AG04450 (cell line): ENCODE results near the gene INPP5B. TPM values are rescaled to one million over a fixed set of nuclear protein-coding genes. Genes with fewer than 3 reads are reported as not detected.
"Not testable (repeated sequence)": the region's sequence is repeated elsewhere in the genome, so short reads cannot be mapped to it uniquely, and the experiment has no call there.

Experiments used
- CTCF ChIA-PET: fragments of 300-600, 350-600 bp; formaldehyde crosslinking; extraction: SDS; loops from one replicate; lab custom pipeline; 2022; ENCODE audit warnings: antibody characterized with exemption, inconsistent platforms; lab: Charles Lee
- POLR2A ChIA-PET: fragments of 350-600 bp; formaldehyde crosslinking; extraction: SDS; loops from one replicate; lab custom pipeline; 2021; ENCODE audit warnings: antibody characterized with exemption, inconsistent platforms; lab: Yijun Ruan, JAX
- DNase-seq: peaks from one replicate; pipeline ENCODE4 v3.0.0-alpha.2; 2011; ENCODE audit warnings: low read depth, low spot score
- H3K27ac ChIP-seq: one replicate; pipeline ENCODE4 v1.5.1; 2012; ENCODE audit warnings: low read depth, low read length, control low read depth
- H3K27me3 ChIP-seq: one replicate; pipeline ENCODE4 v1.6.0; 2012; ENCODE audit warnings: low read length; ENCODE audit not compliant: control insufficient read depth, insufficient read depth
- H3K4me3 ChIP-seq: 2 replicates; pipeline ENCODE4 v1.5.1; 2011; ENCODE audit warnings: mild to moderate bottlenecking, low read depth, low read length, control low read depth
- H3K9me3 ChIP-seq: 2 replicates; pipeline ENCODE4 v1.5.1; 2012; ENCODE audit warnings: low read length; ENCODE audit not compliant: control insufficient read depth, insufficient read depth
- polyA plus RNA-seq: library from polyadenylated mRNA; depleted of rRNA; stranded (reverse); fragments of >200 nt; gene quantifications from 2 replicates; pipeline ENCODE4 v1.2.3, GENCODE V29; 2011
- TF ChIP-seq, protein P1 (sequence below): IDR thresholded peaks from 2 replicates; pipeline ENCODE4 v1.5.1; 2011; ENCODE audit warnings: low read depth, low read length, control low read depth, inconsistent platforms

Gene INPP5B
- polyA plus RNA-seq, 1 experiment = 21.9 TPM

DNA sequence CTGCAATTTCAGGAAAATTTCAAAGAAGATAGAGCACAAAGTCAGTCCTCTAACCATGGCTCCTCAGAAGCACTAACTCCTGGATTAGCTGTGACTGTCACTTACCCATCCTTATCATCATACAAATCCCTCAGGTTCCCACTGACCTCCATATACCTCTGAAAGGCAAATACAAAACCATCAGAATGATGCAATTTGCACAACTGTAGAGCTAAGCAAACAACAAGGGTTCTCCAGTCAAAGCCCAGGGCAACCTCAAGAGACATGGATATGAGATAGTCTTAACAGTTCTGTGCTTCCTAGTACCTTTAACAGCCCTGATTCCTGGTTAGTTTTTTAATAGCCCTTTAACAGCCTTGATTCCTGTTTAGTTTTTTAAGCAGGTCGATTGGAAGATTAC, 40.8 kb upstream of the INPP5B start:
- Histone ChIP-seq H3K27me3 (no peaks in the 10 kb centered on the region), H3K9me3 (no peaks in the 10 kb centered on the region), H3K4me3 (no peak overlapping the region), H3K27ac (no peak overlapping the region)
- POLR2A ChIA-PET = no interaction called here
- TF ChIP-seq, protein P1, sequence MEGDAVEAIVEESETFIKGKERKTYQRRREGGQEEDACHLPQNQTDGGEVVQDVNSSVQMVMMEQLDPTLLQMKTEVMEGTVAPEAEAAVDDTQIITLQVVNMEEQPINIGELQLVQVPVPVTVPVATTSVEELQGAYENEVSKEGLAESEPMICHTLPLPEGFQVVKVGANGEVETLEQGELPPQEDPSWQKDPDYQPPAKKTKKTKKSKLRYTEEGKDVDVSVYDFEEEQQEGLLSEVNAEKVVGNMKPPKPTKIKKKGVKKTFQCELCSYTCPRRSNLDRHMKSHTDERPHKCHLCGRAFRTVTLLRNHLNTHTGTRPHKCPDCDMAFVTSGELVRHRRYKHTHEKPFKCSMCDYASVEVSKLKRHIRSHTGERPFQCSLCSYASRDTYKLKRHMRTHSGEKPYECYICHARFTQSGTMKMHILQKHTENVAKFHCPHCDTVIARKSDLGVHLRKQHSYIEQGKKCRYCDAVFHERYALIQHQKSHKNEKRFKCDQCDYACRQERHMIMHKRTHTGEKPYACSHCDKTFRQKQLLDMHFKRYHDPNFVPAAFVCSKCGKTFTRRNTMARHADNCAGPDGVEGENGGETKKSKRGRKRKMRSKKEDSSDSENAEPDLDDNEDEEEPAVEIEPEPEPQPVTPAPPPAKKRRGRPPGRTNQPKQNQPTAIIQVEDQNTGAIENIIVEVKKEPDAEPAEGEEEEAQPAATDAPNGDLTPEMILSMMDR = no peak
- CTCF ChIA-PET = interaction anchor here (0.8 to 1.5 kb wide), 4 partner anchors 12 to 128 kb away, joined by 3 to 7 read pairs (median 5); no protein-coding TSS in a partner anchor
- DNase-seq = no peak

DNA sequence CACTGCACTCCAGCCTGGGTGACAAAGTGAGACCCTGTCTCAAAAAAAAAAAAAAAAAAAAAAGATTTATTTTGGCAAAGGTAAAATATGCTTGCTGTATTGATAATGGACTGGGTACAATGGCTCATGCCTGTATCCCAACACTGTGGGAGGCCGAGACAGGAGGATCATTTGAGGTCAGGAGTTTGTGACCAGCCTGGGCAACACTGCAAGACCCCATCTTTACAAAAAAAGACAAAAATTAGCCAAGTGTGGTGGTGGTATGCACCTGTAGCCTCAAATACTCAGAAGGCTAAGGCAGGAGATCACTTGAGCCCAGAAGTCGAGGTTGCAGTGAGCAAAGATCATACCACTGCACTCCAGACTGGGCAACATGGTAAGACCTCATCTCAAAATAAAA, 36.7 kb upstream of the INPP5B start:
- CTCF ChIA-PET = interaction anchor here (0.7 kb wide), 1 partner anchor 1430 kb away, joined by 6 read pairs; no protein-coding TSS in a partner anchor

DNA sequence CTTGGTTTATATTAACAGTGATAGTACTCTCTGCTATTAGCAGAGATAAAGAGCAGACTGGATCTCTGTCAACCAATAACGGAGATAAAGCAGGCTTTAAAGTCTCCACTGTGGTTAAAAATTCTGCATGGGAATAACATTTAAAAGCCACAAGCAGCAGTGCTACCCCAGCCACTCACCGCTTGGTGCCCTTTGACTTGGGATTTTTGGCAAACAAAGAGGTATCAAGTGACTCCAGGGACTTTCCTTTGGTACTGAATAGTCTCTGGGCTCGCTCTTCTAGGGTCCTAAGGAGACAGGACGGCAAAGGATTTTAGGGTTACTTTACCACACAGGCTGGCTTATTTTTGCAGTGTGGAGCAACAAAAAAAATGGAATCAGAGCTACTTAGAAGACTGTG, 31.7 kb upstream of the INPP5B start:
- no peak overlapping the region for H3K27ac ChIP-seq
- POLR2A ChIA-PET = interaction anchor here (1.0 kb wide), 1 partner anchor 91 kb away, joined by 3 read pairs; no protein-coding TSS in a partner anchor
- TF ChIP-seq, protein P1 = no peak

More for the DNA sequence above, 36.7 kb upstream of the INPP5B start:
- POLR2A ChIA-PET = no interaction called here
- H3K27me3 ChIP-seq = no peaks in the 10 kb centered on the region
- no peaks in the 10 kb centered on the region for H3K9me3 ChIP-seq
- no peak for DNase-seq
- H3K27ac ChIP-seq = no peak overlapping the region
- no peak overlapping the region for H3K4me3 ChIP-seq
- TF ChIP-seq, protein P1 = no peak

DNA sequence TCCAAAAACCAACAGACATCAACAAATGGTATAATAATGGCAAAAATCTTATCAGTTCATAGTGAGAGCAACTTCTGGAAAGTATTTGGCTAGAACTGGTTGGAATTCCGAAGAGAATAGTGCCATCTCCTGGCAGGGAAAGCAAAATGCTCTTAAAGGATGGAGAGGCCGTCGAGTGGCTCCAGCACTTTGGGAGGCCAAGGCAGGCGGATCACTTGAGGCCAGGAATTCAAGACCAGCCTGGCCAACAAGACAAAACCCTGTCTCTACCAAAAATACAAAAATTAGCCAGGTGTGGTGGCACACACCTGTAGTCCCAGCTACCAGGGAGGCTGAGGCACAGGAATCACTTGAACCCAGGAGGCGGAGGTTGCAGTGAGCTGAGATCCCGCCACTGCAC, 28.2 kb upstream of the INPP5B start:
- TF ChIP-seq, protein P1 = peak; percentile 69
- H3K27me3 ChIP-seq, H3K4me3 ChIP-seq, DNase-seq, H3K27ac ChIP-seq, H3K9me3 ChIP-seq: not testable (repeated sequence)
- ChIA-PET CTCF (interaction anchor here (0.6 to 2.5 kb wide), 10 partner anchors 9 to 115 kb away, joined by 3 to 14 read pairs (median 4); partner anchors contain the start of genes MTF1 and SF3A3), POLR2A (interaction anchor here (0.7 kb wide), 1 partner anchor 289 kb away, joined by 3 read pairs; no protein-coding TSS in a partner anchor)

More for the DNA sequence above, 31.7 kb upstream of the INPP5B start:
- CTCF ChIA-PET = interaction anchor here (0.6 to 1.3 kb wide), 4 partner anchors 12 to 440 kb away, joined by 3 to 10 read pairs (median 4); no protein-coding TSS in a partner anchor
- Histone ChIP-seq H3K27me3 (no peaks in the 10 kb centered on the region), H3K4me3 (no peak overlapping the region), H3K9me3 (no peaks in the 10 kb centered on the region)
- DNase-seq = no peak

DNA sequence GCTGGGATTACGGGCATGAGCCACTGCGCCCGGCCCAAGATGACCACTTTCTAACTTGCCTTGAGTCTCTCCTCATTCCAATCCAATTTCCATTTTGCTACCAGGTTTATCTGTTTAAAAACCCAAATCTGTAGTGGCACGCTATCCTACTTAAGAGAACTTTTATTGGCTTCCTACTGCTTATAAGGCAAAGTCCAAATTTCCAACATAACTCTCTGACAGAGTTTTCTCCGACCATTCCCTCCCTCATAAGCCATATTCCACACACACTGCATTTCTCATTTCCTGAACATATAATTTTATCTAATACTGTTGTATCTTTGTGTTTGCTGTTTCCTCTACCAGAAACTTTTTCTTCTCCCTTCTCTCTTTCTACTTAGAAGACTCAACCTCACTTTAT, 27.7 kb upstream of the INPP5B start:
- Histone ChIP-seq H3K27me3 (no peaks in the 10 kb centered on the region), H3K27ac (no peak overlapping the region), H3K4me3 (no peak overlapping the region), H3K9me3 (no peaks in the 10 kb centered on the region)
- POLR2A ChIA-PET = interaction anchor here (0.6 to 0.7 kb wide), 2 partner anchors 26 to 175 kb away, joined by 3 read pairs; no protein-coding TSS in a partner anchor
- CTCF ChIA-PET = interaction anchor here (0.7 to 2.5 kb wide), 4 partner anchors 43 to 114 kb away, joined by 3 to 14 read pairs (median 4); partner anchors contain the start of gene MTF1
- TF ChIP-seq, protein P1 = no peak
- no peak for DNase-seq

DNA sequence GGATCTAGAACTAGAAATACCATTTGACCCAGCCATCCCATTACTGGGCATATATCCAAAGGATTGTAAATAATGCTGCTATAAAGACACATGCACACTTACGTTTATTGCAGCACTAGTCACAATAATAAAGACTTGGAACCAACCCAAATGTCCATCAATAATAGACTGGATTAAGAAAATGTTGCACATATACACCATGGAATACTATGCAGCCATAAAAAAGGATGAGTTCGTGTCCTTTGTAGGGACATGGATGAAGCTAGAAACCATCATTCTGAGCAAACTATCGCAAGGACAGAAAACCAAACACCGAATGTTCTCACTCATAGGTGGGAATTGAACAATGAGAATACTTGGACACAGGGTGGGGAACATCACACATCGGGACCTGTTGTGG, 26.8 kb upstream of the INPP5B start:
- H3K27ac ChIP-seq, H3K9me3 ChIP-seq, POLR2A ChIA-PET, DNase-seq, H3K27me3 ChIP-seq, CTCF ChIA-PET, H3K4me3 ChIP-seq: not testable (repeated sequence)
